ENCODE results near the gene CSH2.
"Not testable (repeated sequence)": the region's sequence is repeated elsewhere in the genome, so short reads cannot be mapped to it uniquely, and the experiment has no call there.

The CSH2 gene

DNA sequence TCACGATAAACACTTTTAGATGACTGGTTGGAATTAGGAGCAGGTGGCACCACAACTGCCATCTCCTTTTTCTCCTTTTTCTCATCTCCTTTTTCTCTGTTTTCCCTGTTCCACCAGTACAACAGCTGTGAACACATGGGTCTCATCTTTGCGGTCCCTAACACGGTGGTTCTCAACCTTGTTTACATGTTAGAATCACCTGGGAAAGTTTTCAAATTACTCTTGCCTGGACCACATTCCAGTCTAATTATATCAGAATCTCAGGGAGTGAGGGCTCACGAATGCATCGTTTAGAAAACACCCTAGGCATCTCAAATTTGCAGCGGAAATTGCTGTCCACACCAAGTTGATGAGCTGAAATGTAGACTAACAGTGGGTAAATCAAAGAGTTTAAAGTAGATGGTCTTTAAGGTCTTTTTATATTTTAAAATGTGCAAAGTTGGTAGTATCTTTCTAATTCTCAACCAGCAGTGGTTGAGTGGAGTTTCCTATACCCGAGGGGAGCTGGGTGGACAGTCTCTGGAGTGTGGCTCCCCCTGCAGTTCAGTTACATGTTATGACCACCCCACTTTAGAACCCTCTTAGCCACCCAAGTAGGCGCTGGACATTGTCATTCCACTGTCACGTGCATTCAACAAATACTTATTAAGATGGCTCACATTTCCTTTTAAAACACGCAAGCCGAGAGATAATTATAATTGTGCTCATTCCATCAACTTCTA, 19.0 kb upstream of the CSH2 start:
- TF ChIP-seq, protein P1, sequence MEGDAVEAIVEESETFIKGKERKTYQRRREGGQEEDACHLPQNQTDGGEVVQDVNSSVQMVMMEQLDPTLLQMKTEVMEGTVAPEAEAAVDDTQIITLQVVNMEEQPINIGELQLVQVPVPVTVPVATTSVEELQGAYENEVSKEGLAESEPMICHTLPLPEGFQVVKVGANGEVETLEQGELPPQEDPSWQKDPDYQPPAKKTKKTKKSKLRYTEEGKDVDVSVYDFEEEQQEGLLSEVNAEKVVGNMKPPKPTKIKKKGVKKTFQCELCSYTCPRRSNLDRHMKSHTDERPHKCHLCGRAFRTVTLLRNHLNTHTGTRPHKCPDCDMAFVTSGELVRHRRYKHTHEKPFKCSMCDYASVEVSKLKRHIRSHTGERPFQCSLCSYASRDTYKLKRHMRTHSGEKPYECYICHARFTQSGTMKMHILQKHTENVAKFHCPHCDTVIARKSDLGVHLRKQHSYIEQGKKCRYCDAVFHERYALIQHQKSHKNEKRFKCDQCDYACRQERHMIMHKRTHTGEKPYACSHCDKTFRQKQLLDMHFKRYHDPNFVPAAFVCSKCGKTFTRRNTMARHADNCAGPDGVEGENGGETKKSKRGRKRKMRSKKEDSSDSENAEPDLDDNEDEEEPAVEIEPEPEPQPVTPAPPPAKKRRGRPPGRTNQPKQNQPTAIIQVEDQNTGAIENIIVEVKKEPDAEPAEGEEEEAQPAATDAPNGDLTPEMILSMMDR (IDR thresholded peaks at IDR 0.05), result peak; percentile 43
- peaks cover 14% of the 10 kb centered on the region for H3K4me1 Mint-ChIP-seq
- H3K27ac Mint-ChIP-seq; H3K9me3 Mint-ChIP-seq; H3K4me3 Mint-ChIP-seq; H3K36me3 Mint-ChIP-seq (ENCODE audit: low read depth): not testable (repeated sequence)
- peak; percentile 31 for DNase-seq
- H3K27me3 Mint-ChIP-seq (ENCODE audit: low read depth, poor library complexity), result peaks cover 15% of the 10 kb centered on the region

DNA sequence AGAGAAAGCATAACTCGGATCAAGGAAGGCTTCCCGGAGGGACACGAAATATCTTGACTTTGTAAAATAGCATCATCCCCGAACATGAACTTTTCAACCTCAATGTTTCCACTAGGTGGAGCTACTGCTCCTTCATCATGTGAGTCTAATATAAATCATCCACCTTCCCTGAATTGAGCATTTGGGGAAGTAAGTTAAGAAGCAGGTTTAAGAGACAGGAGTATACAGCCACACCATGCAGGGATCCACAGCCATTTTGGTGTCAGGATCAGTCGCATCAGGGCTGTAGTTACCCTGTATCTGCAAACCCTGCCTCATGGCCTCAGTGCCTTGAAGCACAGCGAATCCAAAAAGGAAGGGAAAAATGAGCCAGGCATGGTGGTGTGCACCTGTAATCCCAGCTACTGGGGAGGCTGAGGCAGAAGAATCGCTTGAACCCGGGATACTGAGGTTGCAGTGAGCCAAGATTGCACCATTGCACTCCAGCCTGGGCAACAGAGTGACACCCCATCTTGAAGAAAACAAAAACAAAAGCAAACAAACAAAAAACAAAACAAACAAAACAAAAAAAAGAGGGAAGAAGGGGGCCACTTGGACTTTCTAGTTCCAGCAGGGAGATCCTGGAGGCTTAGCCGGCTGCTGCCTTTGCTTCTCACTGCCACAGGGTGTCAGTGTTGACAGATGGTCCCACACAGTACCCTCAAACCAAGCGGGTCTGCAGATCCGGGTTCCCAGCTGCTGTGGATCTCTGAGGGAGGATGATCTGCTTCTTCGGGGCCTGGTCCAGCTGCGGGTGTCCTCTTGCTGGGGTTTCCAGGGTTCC, 15.8 kb upstream of the CSH2 start:
- not testable (repeated sequence) for H3K9me3 Mint-ChIP-seq; H3K4me3 Mint-ChIP-seq; H3K27ac Mint-ChIP-seq; H3K4me1 Mint-ChIP-seq; H3K36me3 Mint-ChIP-seq (ENCODE audit: low read depth)
- peak; percentile 41 for DNase-seq
- H3K27me3 Mint-ChIP-seq (ENCODE audit: low read depth, poor library complexity), result peaks cover 13% of the 10 kb centered on the region
- TF ChIP-seq, protein P1 (IDR thresholded peaks at IDR 0.05), result peak; percentile 42

DNA sequence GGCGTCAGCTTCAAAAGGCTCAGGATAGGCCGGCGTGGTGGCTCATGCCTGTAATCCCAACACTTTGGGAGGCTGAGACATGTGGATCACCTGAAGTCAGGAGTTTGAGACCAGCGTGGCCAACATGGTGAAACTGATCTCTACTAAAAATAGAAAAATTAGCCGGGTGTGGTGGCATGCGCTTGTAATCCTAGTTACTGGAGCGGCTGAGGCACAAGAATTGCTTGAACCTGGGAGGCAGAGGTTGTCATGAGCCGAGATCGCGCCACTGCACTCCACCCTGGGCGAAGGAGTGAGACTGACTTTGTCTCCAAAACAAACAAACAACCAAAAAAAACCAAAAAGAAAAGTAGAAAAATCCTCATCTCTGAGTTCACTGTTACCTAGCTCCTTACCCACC, 11.6 kb upstream of the CSH2 start:
- not testable (repeated sequence) for DNase-seq; H3K4me1 Mint-ChIP-seq; H3K27ac Mint-ChIP-seq; H3K9me3 Mint-ChIP-seq; H3K36me3 Mint-ChIP-seq (ENCODE audit: low read depth); H3K4me3 Mint-ChIP-seq
- peaks cover 26% of the 10 kb centered on the region for H3K27me3 Mint-ChIP-seq (ENCODE audit: low read depth, poor library complexity)

DNA sequence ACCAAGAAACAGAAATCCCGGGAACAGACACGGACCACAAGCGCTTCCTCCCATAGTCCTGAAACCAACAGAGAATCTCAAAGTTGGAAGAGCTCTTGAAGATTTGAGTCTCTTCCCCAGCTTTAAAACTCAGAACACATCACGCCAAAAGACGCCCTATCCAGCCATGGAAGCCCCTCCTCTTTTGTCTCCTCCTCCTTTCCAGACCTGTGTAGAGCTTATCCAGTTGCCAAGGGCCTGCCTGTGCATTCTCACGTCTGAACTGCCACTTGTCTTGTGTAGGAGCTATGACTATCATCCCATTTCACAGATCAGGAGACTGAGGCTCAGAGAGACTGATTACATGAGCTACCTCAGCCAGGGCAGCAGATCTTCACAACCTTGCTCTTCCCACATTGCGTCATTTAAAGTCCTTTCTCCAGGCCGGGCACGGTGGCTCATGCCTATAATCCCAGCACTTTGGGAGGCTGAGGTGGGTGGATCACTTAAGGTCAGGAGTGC, 9.2 kb upstream of the CSH2 start:
- not testable (repeated sequence) for H3K4me1 Mint-ChIP-seq; H3K36me3 Mint-ChIP-seq (ENCODE audit: low read depth); H3K9me3 Mint-ChIP-seq; H3K4me3 Mint-ChIP-seq; DNase-seq; H3K27ac Mint-ChIP-seq
- H3K27me3 Mint-ChIP-seq (ENCODE audit: low read depth, poor library complexity), result peaks cover 37% of the 10 kb centered on the region

DNA sequence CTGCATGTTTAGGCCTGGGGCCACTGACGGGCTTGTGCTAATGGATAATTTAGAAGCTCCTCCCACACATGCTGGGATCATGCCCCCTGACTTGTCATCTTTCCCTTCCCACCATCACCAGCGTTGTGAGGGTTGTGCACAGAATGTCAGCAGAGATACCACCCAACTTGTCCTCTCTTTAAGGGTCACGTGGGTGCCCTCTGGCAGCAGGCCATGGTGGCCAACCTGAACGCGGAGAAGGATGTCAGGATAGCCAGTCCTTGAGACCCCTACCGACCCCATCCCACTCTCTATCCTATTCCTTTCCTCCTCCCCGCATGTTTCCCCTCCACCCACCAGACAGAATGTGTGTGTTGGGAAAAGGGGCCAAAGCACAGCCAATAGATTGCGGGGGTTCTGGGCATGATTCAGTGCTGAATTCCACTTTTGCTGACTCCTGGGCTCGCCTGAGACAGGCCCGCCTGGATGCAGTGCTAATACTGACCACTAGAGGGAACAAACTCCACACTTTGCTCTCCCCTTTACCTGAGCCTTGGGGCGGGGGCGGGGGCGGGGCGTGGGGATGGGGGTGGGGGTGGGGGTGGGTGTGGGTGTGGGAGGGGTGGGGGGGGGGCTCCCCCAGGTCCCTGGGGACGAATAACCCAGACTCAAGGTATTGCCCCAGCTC, 8.6 kb upstream of the CSH2 start, which contains the start of gene GH2:
Gene GH2 (minus strand): TSS at position 10 of the 667 bp plus-strand sequence. CDS start 143 bp downstream, outside the sequence.
- Mint-ChIP-seq H3K4me3 (no peak within 1 kb of the TSS), H3K9me3 (no peaks in the 10 kb centered on the region), H3K27ac (no peak within 1 kb of the TSS), H3K27me3 (ENCODE audit: low read depth, poor library complexity) (peaks cover 40% of the 10 kb centered on the region), H3K4me1 (peaks cover 5% of the 10 kb centered on the region), H3K36me3 (ENCODE audit: low read depth) (no peaks in the 10 kb centered on the region)
- DNase-seq, result peak; percentile 72
- TF ChIP-seq, protein P1 (IDR thresholded peaks at IDR 0.05), result peak; percentile 40

DNA sequence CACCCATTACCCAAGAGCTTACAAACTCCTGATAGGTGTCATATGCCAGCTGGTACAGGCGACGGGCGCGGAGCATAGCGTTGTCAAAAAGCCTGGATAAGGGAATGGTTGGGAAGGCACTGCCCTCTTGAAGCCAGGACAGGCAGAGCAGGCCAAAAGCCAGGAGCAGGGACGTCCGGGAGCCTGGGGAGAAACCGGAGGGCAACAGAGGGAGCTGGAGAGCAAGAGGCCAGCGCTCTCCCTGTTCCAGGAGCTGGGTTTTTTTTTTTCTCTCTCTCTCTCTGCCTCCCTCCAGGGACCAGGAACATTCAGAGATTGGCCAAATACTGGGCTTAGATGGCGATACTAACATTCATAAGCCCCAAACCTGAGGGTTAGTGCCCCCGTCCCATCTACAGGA, 7.9 kb upstream of the CSH2 start:
- H3K27ac Mint-ChIP-seq, result not testable (repeated sequence)

DNA sequence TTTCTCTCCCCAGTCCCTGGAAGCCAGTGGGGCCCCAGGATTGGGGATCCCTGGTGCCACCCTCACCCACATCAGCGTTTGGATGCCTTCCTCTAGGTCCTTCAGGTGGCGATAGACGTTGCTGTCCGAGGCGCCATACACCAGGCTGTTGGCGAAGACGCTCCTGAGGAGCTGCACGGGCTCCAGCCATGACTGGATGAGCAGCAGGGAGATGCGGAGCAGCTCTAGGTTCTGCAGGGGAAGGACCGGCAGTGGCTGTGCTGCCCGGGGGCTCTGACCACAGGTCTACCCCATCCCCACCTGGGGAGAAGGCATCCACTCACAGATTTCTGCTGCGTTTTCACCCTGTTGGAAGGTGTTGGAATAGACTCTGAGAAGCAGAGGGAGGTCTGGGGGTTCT, 7.2 kb upstream of the CSH2 start:
- Mint-ChIP-seq H3K4me3 (no peak overlapping the region), H3K4me1 (peaks cover 5% of the 10 kb centered on the region), H3K27ac (no peak overlapping the region), H3K36me3 (ENCODE audit: low read depth) (no peaks in the 10 kb centered on the region), H3K27me3 (ENCODE audit: low read depth, poor library complexity) (peaks cover 52% of the 10 kb centered on the region), H3K9me3 (no peaks in the 10 kb centered on the region)
- TF ChIP-seq, protein P1 (IDR thresholded peaks at IDR 0.05), result no peak
- DNase-seq, result no peak

More for the DNA sequence above, 7.9 kb upstream of the CSH2 start:
- H3K36me3 Mint-ChIP-seq (ENCODE audit: low read depth); H3K4me1 Mint-ChIP-seq; H3K9me3 Mint-ChIP-seq; H3K4me3 Mint-ChIP-seq; DNase-seq: not testable (repeated sequence)
- peaks cover 45% of the 10 kb centered on the region for H3K27me3 Mint-ChIP-seq (ENCODE audit: low read depth, poor library complexity)

DNA sequence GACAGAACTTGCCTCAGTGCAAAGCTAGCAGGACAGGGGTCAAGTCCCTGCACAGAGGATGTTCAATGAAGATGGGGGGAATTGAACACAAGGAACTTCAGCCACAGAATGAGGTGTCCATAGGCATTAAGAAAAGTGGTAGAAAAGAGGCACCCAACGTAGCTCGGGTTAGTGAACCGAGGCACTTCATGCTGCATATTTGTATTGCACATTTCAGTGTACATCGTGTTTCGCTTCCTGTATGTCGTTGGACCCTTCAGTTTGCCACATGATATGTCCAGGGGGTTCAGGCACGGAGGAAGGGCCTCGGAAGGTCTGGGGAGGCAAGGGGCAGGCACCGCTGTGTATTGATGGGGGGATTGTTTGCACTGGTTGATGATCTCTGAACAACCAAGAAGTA, 4.9 kb upstream of the CSH2 start:
- not testable (repeated sequence) for H3K4me3 Mint-ChIP-seq; H3K36me3 Mint-ChIP-seq (ENCODE audit: low read depth); H3K9me3 Mint-ChIP-seq; DNase-seq; H3K27ac Mint-ChIP-seq; H3K4me1 Mint-ChIP-seq
- H3K27me3 Mint-ChIP-seq (ENCODE audit: low read depth, poor library complexity), result peaks cover 52% of the 10 kb centered on the region

DNA sequence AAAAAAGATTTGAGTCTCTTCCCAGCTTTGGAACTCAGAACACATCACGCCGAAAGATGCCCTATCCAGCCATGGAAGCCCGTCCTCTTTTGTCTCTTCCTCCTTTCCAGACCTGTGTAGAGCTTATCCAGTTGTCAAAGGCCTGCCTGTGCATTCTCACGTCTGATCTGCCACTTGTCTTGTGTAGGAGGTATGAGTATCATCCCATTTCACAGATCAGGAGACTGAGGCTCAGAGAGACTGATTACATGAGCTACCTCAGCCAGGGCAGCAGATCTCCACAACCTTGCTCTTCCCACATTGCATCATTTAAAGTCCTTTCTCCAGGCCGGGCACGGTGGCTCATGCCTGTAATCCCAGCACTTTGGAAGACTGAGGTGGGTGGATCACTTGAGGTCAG, 1.2 kb upstream of the CSH2 start:
- not testable (repeated sequence) for H3K9me3 Mint-ChIP-seq; H3K4me3 Mint-ChIP-seq; H3K27ac Mint-ChIP-seq; H3K4me1 Mint-ChIP-seq; DNase-seq; H3K36me3 Mint-ChIP-seq (ENCODE audit: low read depth)
- peaks cover 36% of the 10 kb centered on the region for H3K27me3 Mint-ChIP-seq (ENCODE audit: low read depth, poor library complexity)
